ENCODE measurements around the gene ZNF511. TPM values are rescaled to one million over a fixed set of nuclear protein-coding genes. Genes with fewer than 3 reads are reported as not detected.

ZNF511 gene
- total and polyA plus RNA-seq, 10 donors, result 26.3 to 50.6 (median 30.5) TPM

DNA sequence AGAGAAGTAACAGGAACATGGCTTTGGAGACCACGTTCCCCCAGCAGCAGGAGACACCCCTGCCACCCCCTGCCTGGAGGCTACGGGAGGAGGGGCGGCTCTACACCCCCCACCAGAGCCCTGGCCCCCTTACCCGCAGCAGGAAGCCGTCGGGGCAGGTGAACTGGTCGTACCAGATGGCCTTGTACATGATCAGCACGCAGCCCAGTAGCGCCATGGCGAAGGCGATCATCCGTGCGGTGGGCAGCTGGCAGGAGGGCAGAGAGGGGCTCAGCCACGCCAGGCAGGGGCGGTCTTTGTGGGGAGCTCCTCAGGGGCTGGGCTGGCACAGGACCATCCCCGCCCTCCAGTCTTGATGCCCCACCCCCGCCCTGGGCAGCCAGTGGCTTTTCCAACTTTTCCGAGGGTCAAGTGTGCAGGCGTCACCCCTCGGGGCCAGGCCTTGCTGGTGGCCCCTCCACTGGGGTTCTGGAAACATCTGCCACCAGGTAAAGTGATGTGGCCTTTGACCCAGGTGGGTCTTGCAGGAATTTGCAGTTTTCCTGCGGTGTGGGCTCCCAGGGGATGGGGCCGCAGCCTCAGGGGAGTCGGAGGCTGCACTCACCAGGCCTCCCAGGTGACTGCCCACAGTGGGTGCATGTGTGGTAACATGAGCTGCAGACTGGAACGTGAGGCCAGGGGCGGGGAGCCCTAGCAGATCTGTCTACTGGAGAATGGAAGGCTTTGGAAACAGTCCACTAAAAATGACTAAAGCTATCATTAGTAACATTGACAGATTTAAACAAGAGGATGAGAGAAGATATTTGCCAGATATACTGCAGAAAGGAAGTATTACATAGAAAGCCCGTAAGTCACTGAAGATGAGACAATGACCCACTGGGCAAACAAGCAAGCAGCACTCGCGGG, 18.3 kb downstream of the ZNF511 start:
- 30 to 39% (median 34%) methylated on average over 17 to 28 of the region's 28 CpGs for WGBS, 5 donors
- no peak overlapping the region for H3K27ac ChIP-seq
- no peaks in the 10 kb centered on the region for H3K36me3 ChIP-seq
- DNase-seq, result no peak
- H3K4me3 ChIP-seq, result no peak overlapping the region
- peaks cover 7 to 38% (median 31%) of the 10 kb centered on the region in 6 donors for H3K4me1 ChIP-seq
- H3K9me3 ChIP-seq, result no peaks in the 10 kb centered on the region
- intact Hi-C loops (cut with DNase I; ENCODE audit: low total_unique reads), result no loop called here
- TF ChIP-seq POLR2AphosphoS5 (IDR thresholded peaks at IDR 0.05) (no peak), POLR2A (IDR thresholded peaks at IDR 0.05) (no peak)
- TF ChIP-seq, protein P1, sequence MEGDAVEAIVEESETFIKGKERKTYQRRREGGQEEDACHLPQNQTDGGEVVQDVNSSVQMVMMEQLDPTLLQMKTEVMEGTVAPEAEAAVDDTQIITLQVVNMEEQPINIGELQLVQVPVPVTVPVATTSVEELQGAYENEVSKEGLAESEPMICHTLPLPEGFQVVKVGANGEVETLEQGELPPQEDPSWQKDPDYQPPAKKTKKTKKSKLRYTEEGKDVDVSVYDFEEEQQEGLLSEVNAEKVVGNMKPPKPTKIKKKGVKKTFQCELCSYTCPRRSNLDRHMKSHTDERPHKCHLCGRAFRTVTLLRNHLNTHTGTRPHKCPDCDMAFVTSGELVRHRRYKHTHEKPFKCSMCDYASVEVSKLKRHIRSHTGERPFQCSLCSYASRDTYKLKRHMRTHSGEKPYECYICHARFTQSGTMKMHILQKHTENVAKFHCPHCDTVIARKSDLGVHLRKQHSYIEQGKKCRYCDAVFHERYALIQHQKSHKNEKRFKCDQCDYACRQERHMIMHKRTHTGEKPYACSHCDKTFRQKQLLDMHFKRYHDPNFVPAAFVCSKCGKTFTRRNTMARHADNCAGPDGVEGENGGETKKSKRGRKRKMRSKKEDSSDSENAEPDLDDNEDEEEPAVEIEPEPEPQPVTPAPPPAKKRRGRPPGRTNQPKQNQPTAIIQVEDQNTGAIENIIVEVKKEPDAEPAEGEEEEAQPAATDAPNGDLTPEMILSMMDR (IDR thresholded peaks at IDR 0.05 in 8 of 11, conservative IDR thresholded peaks at IDR 0.05 in 3 of 11), result no peak
- H3K27me3 ChIP-seq (replicated peaks in 1 of 7), result peaks cover 3 to 80% (median 52%) of the 10 kb centered on the region in 7 donors

DNA sequence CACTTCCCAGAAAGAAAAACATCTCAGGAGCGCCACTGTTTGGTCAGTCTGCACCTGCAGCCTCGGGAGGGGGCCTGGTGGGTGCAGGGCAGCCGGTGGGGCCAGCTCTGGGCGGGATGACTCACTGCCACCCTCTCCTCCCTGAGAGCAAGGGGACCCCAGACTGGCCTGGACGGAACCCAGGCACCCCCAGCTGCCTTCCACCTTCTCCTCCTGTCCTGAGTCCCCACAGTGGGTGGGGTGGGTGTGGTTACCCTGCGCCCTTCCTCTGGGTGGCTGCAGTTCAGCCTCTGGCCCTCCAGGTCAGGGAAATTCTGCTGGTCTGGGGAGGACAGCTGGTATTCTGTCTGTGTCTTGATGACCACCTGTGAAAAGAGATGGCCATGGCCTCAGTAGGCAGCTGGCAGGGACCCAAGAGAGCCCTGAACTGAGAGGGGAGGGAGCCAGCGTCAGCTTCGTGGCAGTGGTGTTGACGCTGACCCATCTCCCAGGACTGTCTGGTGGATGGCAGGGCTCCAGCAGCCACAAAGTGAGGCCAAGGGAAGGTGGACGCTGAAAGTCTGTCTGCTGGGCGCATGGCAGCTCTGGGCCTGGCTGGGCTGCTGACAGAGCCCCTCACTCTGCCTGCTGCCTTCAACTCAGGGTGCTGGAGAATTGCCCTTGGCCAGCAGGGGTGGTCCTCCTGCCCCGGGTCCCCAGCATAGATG, 19.1 kb downstream of the ZNF511 start:
- DNase-seq, result no peak
- TF ChIP-seq POLR2A (IDR thresholded peaks at IDR 0.05), result no peak
- TF ChIP-seq, protein P1 (IDR thresholded peaks at IDR 0.05 in 8 of 11, conservative IDR thresholded peaks at IDR 0.05 in 3 of 11), result no peak
- peaks cover 3 to 88% (median 55%) of the 10 kb centered on the region in 7 donors for H3K27me3 ChIP-seq (replicated peaks in 1 of 7)

DNA sequence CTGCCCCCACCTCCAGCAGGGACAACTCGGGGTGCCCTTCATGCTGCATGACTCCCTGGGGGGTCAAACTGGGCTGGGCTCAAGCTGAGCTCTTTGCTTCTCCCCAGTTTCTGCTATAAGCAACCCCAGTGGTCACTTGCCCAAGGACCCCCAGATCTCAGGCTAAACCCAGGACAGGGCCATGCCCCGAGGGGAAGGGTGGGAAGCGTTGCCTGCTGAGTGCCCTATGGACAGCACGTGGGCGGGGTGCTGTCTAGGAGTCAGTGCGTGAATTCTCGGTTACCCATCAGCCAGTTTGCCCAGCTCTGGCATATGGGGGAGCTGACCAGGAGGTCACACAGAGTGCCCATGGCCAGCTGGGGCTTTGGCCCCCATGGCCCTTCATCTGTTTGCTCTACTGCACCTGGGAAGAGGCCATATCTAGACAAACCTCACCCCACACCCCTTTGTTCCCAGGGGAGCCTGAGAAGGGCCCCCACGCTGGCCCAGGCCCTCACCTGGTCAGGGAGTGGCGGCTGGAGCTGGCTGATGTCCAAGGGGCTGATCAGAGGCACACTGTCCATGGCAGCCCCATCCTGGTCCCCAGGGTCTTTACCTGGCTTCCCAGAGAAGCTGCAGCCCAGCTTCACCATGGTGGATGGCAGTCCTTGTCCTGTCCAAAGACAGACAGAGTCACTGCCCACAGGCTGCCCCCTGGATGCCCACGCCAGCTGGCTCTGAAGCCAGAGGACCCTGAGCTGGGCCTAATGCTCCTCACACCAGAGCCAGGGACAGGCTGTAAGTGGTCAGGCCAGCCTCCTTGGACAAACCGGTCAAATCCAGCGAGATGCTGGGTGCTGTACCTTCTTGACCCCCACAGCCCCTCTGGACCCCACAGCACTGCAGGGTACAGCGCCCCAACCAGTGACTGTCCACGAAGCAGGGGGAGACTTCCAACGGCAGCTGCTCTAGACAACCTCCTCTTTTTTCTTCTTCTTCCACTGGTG, 19.9 kb downstream of the ZNF511 start:
- Histone ChIP-seq H3K36me3 (no peaks in the 10 kb centered on the region), H3K27ac (no peak overlapping the region), H3K4me1 (peaks cover 7 to 38% (median 31%) of the 10 kb centered on the region in 6 donors), H3K4me3 (no peak overlapping the region), H3K27me3 (replicated peaks in 1 of 7) (peaks cover 3 to 87% (median 56%) of the 10 kb centered on the region in 7 donors), H3K9me3 (no peaks in the 10 kb centered on the region)
- TF ChIP-seq POLR2A (IDR thresholded peaks at IDR 0.05), result no peak
- TF ChIP-seq, protein P1 (IDR thresholded peaks at IDR 0.05 in 8 of 11, conservative IDR thresholded peaks at IDR 0.05 in 3 of 11), result no peak
- no peak for TF ChIP-seq POLR2AphosphoS5 (IDR thresholded peaks at IDR 0.05)
- no peak for DNase-seq
- intact Hi-C loops (cut with DNase I; ENCODE audit: low total_unique reads), result no loop called here
- WGBS, 5 donors, result 79 to 90% (median 83%) methylated on average over 10 to 15 of the region's 15 CpGs

More for the DNA sequence above, 19.1 kb downstream of the ZNF511 start:
- H3K27ac ChIP-seq, result no peak overlapping the region
- no peaks in the 10 kb centered on the region for H3K36me3 ChIP-seq
- H3K4me3 ChIP-seq, result no peak overlapping the region
- peaks cover 7 to 38% (median 31%) of the 10 kb centered on the region in 6 donors for H3K4me1 ChIP-seq
- H3K9me3 ChIP-seq, result no peaks in the 10 kb centered on the region
- intact Hi-C loops (cut with DNase I; ENCODE audit: low total_unique reads), result no loop called here
- 28 to 61% (median 53%) methylated on average over 6 to 12 of the region's 12 CpGs for WGBS, 5 donors
